Stimulated activated CD4-positive, alpha-beta T cell treated with anti-CD3 and anti-CD28 coated beads, Interleukin-4, amount 100 ng/mL, for 24 hours (primary cell): ENCODE measurements around the gene NAALADL2.
"Not testable (repeated sequence)": the region's sequence is repeated elsewhere in the genome, so short reads cannot be mapped to it uniquely, and the experiment has no call there.

Experiments
- DNase-seq: peaks from one replicate; pipeline ENCODE4 v3.0.0-alpha.2; 2020

The NAALADL2 gene

DNA sequence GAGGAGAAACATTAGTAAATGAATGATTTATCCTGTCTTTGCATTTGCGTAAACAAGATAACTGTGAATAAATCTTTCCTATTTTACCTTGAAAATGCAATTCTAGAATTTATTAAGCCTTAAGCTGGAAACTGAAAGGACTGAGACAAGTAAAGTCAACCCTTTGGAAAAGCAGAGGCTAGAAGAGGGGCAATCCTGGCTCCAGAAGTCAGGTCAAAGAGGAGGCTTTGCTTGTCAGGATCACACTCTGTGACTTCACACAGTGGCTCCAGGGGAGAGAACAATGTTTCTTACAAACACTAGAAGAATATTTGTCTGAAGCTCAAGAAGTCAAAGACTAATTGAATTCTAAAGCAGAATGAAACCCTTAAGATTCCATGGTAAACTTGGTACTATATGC, 530.4 kb downstream of the NAALADL2 start:
- no peak for DNase-seq

DNA sequence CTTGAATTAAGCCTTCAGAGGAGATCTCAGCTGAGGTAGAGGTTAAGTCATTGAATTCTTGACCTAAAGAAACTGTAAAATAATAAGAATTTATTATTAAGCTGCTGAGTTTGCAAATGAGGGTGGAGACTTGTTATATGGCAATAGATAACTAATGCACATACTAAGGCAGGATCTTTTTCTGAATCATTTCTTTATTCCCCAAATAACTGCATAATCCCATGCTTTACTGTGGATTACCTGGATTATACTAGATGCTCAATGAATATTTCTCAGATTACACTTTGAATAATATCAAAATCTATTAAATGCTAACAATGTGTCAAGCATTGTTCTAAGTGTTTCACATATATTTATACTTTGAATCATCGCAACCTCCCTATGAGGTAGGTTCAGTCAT, 532.5 kb downstream of the NAALADL2 start:
- DNase-seq: no peak

DNA sequence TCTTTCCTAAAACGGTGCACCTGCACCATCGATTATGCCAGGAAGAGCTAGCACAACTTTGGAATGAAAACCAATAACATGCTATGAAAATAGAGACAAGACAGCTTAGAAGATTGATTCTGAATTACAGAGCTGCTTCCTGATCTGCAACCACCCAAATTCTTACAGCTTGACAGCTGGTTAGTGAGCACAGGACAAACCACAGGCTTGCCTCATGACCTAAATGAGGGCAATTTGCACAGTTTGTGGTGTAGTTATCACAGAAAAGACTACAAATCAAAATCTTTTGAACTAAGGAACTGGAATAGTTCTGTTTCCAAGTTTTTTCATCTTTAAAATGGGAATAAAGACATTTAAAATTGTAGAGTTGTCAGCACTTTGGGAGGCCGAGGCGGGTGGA, 533.5 kb downstream of the NAALADL2 start:
- no peak for DNase-seq

DNA sequence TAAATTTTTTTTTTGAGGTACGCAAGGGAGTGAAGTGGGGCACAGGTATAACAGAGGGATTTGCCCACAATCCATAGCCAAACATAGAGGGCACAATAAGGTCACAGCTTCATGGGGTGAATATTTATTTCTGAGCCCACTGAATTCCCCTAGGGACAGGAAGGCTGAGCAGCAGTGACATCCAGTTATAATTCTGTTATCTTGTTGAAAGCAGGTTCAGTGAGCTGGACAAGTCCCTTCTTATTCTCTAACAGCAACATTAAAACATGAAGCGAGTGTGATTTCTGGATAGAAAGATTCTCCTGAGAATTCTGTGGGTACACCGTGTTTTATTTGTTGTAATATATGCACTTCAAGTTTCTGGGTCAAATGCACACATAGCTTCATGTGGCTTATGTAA, 538.2 kb downstream of the NAALADL2 start:
- no peak for DNase-seq

DNA sequence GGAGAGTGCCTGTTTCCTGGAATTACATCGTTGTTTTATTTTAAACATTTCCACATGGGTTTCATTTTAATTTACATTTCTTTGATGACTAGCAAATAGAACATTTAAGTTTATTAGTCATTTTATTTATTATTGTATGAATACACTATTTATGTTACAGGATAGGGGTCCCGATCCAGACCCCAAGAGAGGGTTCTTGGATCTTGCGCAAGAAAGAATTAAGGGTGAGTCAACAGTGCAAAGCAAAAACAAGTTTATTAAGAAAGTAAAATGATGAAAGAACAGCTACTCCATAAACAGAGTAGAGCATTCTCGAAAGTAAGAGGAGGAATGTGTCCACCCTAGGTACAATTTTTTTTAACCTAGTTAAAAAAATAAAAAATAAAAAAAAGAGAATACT, 539.5 kb downstream of the NAALADL2 start:
- no peak for DNase-seq

DNA sequence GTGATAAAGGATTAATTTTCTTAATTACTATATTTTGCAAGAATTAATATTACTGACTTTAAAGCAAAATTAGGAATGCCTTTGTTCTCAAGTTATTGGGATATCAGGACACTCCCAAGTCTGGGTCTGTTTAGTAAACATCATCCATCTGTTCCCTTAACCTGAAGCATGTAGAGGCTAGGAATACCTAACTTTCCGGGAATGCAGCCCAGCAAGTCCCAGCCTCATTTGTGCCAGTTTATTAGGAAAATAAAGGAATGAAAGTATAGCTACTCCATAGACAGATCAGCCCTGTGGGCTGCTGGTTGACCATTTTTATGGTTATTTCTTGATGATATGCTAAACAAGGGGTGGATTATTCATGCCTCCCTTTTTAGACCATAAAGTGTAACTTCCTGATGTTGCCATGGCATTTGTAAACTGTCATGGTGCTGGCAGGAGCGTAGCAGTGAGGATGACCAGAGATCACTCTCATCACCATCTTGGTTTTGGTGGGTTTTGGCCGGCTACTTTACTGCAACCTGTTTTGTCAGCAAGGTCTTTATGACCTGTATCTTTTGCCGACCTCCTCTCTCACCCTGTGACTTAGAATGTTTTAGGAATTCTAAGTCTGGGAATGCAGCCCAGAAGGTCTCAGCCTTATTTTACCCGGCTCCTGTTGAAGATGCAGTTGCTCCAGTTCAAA, 540.2 kb downstream of the NAALADL2 start:
- DNase-seq: no peak

DNA sequence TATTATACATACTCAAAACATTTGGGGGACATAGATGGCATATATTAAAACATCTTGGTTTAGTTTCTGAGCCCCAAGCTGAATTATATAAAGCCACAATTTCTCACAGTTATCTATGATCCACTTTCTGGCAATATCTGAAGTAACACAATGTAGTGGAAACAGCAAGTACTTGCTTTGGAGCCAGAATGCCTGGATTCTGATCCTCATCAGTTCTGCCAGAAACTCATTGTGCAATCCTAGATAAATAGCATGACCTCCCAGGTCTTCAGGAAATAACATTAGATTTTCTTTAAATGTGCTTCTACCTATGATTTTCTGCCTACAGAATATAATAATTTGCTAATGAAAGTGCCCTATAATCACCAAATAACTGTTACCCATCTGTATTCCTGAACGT, 544.9 kb downstream of the NAALADL2 start:
- no peak for DNase-seq

DNA sequence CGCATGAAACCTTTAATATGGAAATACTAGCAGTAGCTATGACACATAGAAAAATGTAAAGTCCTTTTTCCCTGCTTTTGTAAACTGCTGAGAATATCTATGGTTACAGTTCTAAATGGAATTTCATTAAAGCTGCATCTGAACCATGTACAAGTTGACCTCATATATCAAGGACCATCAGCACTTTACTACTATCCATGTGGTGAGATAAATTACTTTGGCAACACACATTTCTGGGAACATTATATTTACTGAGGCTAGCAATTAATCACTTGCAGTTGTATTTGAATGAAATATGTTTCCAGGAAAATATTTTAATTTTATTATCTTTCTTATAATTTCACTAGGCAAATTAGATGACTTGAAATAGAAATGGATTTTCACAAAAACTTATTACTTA, 545.5 kb downstream of the NAALADL2 start:
- no peak for DNase-seq

DNA sequence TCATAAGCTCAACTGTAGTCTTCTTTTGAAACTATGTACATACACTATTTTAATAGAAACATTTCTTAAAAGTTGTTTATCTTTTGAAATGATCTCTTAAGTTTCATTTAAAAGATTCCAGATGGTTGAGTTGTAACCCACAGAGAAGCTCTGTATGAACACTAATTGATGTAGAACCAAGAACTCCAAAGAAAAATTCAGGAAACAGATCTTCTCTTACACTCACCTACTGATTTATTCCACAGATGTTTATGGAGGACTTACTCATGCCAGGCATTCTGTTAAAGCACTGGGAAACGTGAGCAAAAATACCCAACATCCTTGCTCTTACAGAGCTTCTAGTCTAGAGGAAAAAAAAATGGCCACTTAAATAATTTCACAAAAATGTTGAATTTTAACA, 551.1 kb downstream of the NAALADL2 start:
- DNase-seq: no peak

DNA sequence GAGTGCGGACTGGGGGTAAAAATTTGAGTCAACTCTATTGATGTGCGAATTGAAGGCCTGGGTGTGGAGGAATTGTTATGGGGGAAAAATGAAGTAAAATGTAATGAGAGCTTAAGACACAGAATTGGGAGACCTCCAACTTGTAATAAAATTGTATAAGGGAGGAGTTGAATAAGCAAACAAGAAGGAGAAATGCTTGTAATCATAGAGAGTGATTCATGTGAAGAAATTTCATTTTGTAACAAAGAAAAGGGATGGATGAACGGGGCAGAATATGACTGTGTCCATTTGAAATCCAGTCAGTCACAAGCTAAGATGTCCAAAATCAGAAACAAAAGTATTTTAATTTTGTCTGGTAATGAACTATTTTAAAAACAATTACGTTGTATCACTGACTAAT, 552.3 kb downstream of the NAALADL2 start:
- DNase-seq: no peak

DNA sequence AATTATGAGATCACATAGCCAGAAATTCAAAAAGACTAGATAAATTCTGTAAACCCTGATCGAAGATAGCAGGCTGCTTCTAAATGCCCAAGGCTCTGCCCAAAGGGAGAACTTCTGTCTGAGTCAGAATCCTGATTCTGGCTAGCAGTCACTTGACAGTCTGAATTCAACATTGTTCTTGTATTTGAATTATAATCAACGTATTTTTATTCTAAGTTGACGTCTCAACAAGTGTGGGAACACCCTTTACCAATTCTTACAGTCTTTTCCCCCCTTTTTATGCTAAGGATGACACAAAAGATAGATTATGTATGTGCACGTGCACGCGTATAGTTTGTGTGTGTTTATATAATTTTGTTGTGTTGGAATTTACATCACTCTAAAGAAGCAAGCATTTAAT, 552.8 kb downstream of the NAALADL2 start:
- DNase-seq: no peak

DNA sequence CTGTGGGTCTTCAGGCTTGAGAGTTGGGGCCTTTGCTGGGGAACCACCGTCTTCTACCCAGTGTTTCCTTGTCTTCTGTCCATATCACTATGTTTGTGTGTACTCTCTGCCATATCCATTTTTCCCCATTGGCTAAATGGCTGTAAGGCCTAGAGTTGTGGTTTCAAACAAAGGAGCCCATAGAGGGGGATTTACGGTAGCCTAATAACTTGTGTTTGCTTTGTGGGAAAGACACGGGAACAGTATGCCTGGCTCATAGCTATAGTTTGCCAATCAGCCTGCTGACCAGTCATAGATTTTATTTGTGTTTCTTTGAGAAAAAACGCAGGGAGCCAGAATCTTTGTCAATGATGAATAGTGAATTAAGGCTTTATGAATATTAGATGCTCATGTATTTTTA, 554.8 kb downstream of the NAALADL2 start:
- DNase-seq: no peak

DNA sequence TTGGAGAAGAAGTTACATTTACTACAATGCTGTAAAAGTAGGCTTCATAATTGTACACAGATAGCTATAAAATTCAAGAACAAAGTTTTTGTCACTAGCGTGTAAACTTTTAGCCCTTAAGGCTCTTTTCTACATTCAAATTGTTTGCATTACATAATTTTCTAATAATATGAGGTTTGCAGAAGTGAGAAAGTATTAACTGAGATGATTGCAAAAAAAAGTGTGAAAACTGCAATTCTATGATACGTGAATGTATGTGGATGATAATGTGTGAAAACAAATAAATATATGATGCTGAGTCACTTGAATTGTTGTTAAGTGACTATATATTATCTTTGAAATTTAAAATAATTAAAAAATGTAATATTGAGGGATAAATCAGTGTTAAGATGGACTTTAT, 557.5 kb downstream of the NAALADL2 start:
- DNase-seq: no peak

DNA sequence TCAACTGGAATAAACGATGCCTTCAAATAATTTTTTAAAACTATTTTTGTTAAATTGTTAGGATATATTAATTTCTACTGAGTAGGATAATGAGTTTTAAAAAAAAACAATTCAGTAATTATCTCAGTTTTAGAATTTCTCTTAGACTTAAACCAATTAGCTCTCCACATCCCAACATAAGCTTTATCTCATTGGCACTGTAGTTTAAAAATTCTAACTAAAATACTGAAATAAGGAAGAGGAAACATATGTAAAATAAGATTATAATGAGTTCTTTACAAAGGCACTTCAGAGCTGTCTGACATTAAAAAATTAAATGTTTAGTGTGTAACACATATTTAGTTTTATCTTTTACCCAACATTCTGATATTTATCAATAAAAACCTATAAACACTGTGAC, 558.3 kb downstream of the NAALADL2 start:
- DNase-seq: no peak

DNA sequence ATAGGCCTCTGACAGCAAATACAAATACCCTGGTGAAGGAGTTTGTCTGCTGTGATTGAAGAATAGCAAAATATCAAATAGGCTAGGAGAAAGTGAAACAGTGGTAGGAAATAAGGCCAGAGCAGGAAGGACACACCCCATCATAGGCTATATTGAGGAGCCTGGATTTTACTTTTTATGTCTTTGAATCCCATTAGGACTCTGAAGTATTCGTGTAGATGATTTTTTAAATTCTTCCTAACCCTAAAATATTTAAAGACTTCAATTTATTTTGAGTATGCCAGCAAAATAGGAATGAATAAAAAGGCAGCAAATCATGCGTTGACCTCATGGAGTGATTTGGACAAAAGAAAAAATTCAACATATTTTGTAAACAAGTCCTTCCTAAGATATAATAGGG, 562.8 kb downstream of the NAALADL2 start:
- no peak for DNase-seq

DNA sequence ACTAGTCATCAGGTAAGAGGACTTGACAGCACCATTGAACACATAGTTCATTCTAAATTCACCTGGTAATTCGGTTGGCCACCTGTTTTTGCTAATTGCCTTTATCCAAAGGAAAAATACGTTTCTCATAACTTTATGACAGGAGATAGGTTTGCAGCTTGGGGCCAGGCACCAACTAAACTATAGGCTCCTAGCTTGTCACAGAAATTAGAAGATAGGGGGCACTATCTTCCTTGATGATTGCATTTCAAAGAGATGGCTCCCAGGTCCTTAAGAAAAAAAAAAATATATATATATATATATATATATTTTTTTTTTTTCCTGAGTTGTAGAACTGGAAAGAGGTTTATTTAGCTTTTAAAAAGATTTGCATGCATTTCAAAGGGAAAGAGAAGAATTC, 563.6 kb downstream of the NAALADL2 start:
- DNase-seq: no peak

DNA sequence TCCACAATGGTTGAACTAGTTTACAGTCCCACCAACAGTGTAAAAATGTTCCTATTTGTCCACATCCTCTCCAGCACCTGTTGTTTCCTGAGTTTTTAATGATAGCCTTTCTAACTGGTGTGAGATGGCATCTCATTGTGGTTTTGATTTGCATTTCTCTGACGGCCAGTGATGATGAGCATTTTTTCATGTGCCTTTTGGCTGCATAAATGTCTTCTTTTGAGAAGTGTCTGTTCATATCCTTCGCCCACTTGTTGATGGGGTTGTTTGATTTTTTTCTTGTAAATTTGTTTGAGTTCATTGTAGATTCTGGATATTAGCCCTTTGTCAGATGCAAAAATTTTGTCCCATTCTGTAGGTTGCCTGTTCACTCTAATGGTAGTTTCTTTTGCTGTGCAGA, 564.7 kb downstream of the NAALADL2 start:
- not testable (repeated sequence) for DNase-seq

DNA sequence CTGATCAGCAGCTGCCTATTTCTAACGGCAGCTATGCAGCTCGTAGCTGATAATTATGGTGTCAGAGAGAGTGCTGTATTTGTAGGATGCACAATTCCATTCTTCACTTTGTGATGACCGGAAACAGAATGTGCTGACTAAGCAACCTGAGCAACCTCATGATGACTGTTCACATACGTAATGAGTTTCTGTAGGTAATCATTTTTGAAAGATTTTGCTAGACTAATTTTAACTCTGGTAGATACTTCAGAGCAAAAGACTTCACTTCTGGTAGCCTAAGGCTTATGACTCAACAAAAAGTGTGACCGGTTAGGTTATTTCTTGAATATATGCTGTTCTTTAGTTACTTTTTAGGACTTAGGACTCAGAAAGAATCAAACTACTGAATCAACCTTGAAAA, 567.7 kb downstream of the NAALADL2 start:
- no peak for DNase-seq

DNA sequence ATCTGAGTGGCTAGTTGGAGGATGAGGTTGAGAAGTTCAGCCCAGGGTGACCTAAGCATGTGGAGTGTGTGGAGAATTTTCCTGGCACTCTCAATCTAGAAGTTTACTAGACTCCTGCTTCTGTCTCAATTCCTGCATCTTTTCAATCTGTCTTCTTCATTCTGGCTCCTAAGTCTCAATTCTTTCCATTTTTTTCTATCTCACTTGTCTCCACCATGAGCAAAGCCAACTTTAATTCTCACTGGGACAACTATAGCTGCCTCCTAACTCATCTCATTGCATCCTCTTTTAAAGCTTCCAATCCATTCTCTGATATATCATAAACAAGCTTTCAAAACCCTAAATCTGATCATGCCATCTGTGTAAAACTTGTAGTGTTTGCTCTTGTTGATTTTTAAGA, 569.3 kb downstream of the NAALADL2 start:
- DNase-seq: no peak

DNA sequence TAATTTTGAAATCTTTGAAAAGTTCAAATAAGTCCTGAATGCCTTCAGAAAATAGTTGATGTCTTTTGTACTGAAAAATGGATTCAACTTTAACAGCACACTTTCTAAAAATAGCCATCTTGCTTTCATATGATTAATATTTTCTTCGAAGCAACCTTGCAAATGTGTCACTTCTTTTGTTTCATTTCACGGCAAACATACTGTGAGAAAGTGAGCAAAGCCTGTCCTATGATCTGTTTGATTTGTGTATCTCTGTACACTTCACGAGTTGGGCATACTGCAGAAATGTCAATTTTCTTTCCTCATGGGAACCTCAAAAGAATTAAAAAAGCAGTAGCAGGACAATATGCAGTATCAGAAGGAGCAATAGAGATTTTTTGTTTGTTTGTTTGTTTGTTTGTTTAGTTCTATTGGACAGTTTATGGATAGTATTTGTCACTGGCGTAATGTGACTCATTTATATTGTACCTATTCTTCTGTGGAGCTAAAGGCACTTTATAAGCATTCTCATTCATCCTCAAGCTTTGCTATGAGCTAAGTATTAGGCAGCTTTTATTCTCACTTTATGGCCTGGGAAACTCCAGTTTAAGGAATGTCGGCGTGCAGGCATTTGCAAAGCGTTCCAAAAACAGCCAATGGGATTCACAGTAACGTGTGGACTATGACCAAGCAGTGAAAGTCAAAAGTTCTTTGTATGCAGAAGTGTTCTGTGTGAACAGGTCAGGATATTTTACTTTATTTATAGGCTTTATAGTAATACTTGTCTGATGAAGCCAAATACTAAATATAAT, 572.0 kb downstream of the NAALADL2 start:
- no peak for DNase-seq

DNA sequence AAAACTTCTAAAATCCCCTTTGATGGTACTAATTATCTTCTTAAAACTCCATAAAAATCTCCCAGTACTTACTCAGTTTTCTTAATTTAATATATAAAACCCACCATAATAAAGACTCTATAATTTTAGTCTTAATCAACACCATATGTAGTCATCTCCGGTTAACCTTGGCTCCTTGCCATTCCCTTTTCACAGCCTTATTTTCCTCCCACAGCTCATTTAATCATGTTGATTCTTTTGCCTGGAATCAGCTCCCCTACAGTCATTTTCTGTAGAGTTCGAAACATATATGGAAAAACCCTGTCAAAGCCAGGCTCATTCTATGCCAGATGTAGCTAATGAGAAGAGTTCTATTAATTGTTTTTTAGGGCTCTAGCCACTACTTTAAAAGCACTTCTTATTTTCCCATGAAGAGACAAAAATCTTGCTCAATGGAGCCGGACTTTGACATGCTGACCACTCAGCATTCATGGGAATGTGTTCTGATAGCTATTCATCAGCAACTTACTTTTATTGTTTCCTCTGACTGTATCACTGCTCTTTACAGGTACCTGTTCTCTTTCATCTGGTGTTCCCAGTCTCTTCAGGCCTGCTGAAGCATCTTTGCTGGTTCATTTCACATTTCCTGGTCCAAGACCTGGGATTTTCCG, 573.4 kb downstream of the NAALADL2 start:
- no peak for DNase-seq

DNA sequence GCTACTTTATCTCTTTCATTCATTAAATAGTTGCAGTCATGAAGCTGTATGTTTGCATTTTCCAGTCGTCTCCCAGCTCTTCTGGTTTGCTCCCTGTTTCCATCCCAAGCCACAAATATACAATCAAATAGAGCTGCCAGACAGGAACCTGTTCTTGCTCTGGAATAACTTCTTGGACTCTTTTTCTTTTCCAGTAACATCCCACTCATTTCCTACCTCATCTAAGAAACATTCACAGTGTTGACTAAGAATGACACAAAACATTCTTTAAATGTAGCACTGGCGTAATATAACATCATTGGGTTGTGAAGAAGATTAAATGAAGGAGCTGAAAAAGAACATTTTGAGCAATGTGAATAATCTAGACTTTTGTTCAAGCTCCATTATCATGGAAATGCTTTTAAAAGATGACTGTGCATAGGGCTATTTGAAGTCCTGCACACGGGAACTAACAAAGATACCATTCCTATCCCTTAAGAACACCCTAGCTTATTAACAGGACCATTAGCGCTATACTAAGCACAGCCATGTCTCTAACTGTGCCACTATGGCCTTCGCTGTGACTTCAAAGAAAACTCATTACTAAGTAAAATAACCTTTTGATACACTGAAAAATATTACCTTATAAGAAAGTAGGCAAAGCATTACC, 574.0 kb downstream of the NAALADL2 start:
- no peak for DNase-seq

DNA sequence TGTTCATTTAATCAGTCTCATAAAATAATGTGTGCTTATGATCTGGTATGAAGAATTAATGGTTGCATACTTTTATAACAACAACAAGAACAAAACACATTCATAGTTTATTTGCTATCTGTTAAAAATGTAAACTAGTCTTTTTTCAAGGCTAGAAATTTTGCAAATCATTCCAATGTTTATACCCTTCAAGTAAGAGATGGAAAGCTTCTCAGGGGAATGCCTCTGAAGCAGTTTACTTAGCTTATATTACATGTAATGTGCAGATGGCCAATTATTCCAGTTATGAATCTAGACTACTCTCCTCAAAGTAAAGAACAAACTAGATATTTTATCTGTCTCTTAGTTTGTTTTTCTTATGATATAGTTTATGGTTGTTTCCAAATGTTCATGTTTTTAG, 575.4 kb downstream of the NAALADL2 start:
- no peak for DNase-seq

DNA sequence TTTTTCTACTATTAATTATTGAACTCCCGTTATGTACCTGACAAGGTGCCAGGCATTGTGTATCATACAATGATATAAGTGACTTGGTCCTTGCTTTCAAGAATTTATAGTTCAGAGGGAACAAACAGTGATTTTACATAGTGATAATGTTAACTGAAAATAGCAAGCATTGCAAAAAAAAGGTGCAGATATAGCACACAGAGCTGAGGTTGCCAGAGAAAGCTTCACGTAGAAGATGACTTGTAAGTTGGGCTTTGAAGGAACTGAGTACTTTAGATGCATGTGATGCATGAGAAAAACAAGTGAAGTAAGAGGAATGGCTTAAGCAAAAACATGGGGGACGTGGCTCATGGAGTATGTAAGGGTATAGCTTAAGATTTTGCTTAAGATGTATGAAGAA, 584.5 kb downstream of the NAALADL2 start:
- DNase-seq: no peak
